PC-9 (cell line): ENCODE results near the gene EPN1. TPM values are rescaled to one million over a fixed set of nuclear protein-coding genes. Genes with fewer than 3 reads are reported as not detected.

Source experiments
- BruUV-seq: library from RNA; stranded (reverse); fragments of 400-500 nt; replicated peaks from 2 replicates; lab custom pipeline; 2021; lab: Mats Ljungman, UMichigan
- CTCF ChIA-PET: fragments of 300-600 bp; sonication (Branson Sonifier 250); formaldehyde crosslinking; loops from one replicate; lab custom pipeline; 2022; ENCODE audit warnings: antibody characterized with exemption; lab: Charles Lee
- POLR2A ChIA-PET: fragments of 300-600 bp; sonication (Branson Sonifier 250); formaldehyde crosslinking; loops from one replicate; lab custom pipeline; 2022; ENCODE audit warnings: antibody characterized with exemption; ENCODE audit not compliant: unreplicated experiment; lab: Charles Lee
- DNase-seq, 2 experiments: peaks; one replicate each; pipeline versions ENCODE4 v3.0.0 to v3.0.0-alpha.2; 2015 to 2022; ENCODE audit warnings: mixed read lengths in 1 of 2
- H2AFZ ChIP-seq: fragments of 200-600 bp; sonication (generic); 2 replicates; pipeline ENCODE4 v1.8.1; 2017; ENCODE audit warnings: antibody characterized with exemption
- H3F3A ChIP-seq: fragments of 200-600 bp; sonication (generic); 2 replicates; pipeline ENCODE4 v1.8.1; 2017; ENCODE audit warnings: antibody characterized with exemption, mild to moderate bottlenecking, low read depth; ENCODE audit not compliant: insufficient read depth
- H3K27ac ChIP-seq: fragments of 200-600 bp; sonication (generic); 2 replicates; pipeline ENCODE4 v1.6.1; 2016; ENCODE audit warnings: mixed run types
- H3K27me3 ChIP-seq: fragments of 200-600 bp; sonication (generic); 2 replicates; pipeline ENCODE4 v1.6.1; 2016; ENCODE audit warnings: low read depth, mixed run types; ENCODE audit not compliant: insufficient read depth
- H3K36me3 ChIP-seq: fragments of 200-600 bp; sonication (generic); 2 replicates; pipeline ENCODE4 v1.6.1; 2016; ENCODE audit warnings: low read depth, mixed run types
- H3K4me1 ChIP-seq: fragments of 200-600 bp; sonication (generic); replicated peaks from 2 replicates; pipeline ENCODE4 v1.6.1; 2016; ENCODE audit warnings: mixed run types; ENCODE audit not compliant: insufficient read depth
- H3K4me2 ChIP-seq: fragments of 200-600 bp; sonication (generic); 2 replicates; pipeline ENCODE4 v1.6.1; 2017; ENCODE audit warnings: mixed run types
- H3K4me3 ChIP-seq: fragments of 200-600 bp; sonication (generic); 2 replicates; pipeline ENCODE4 v1.6.1; 2016; ENCODE audit warnings: mixed run types
- H3K79me2 ChIP-seq: fragments of 200-600 bp; sonication (generic); 2 replicates; pipeline ENCODE4 v1.6.1; 2017; ENCODE audit warnings: low read depth, mixed run types
- H3K9me2 ChIP-seq: fragments of 200-600 bp; sonication (generic); 2 replicates; pipeline ENCODE4 v1.8.1; 2017; ENCODE audit warnings: mild to moderate bottlenecking; ENCODE audit not compliant: insufficient read depth
- H3K9me3 ChIP-seq: fragments of 200-600 bp; sonication (generic); 2 replicates; pipeline ENCODE4 v1.8.1; 2016; ENCODE audit warnings: low read depth; ENCODE audit not compliant: insufficient read depth
- H4K20me1 ChIP-seq: fragments of 200-600 bp; sonication (generic); 2 replicates; pipeline ENCODE4 v1.8.1; 2017; ENCODE audit not compliant: insufficient read depth
- EZH2 ChIP-seq: fragments of 200-600 bp; sonication (generic); IDR thresholded peaks from 2 replicates; pipeline ENCODE4 v1.8.0; 2017; ENCODE audit warnings: antibody characterized with exemption, low read depth
- intact Hi-C: fragments of 100-400 bp; cut with micrococcal nuclease; formaldehyde crosslinking; loops from one replicate; pipeline ENCODE4 v1.10.0; 2022; ENCODE audit not compliant: unreplicated experiment
- total RNA-seq: library from RNA; stranded (reverse); gene quantifications from 2 replicates; pipeline ENCODE4 v1.2.3, GENCODE V29; 2021
- TF ChIP-seq, protein P1 (sequence below): fragments of 200-600 bp; sonication (generic); conservative IDR thresholded peaks from 2 replicates; pipeline ENCODE4 v1.6.1; 2017; ENCODE audit warnings: mixed run types, antibody characterized with exemption, mild to moderate bottlenecking, moderate library complexity

The EPN1 gene
- total RNA-seq, 1 experiment from 2014 or later: 232 TPM

DNA sequence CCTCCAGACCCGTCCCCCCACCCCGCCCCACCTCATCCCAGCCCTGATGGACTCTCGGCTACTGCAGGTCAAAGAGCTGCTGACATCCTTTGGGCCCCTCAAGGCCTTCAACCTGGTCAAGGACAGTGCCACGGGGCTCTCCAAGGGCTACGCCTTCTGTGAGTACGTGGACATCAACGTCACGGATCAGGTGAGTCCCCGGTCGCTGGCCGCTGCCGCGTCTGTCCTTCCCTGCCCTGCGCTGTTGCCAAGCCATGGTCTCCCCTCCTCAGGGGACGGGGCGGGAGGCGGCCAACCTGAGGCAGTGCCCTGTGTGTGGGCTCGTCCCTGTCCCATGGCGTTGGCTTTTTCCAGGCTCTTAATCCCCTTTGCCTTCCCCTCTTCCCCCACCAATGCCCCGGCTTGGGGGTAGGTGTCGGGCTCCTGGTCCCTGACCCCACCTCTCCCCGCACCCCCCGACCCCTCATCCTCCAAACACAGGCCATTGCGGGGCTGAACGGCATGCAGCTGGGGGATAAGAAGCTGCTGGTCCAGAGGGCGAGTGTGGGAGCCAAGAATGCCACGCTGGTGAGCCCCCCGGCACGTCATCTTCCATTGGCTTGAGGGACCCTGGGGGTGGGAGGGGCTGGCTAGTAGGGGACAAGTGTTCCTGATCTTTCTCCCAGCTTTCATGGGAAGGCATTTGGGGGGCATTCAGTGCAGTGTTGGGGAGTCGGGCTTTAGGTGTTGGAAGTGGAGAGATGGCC is 6.2 kb upstream of the EPN1 start:
- no peak for DNase-seq
- ChIA-PET POLR2A (no interaction called here), CTCF (interaction anchor here (1.3 kb wide), 1 partner anchor 14 kb away, joined by 8 read pairs; the partner anchor contains the start of gene U2AF2)
- intact Hi-C loops: no loop called here
- no peak for TF ChIP-seq EZH2
- Histone ChIP-seq H3K4me2 (no peak overlapping the region), H4K20me1 (peaks cover 93% of the 10 kb centered on the region), H3K79me2 (peaks cover 97% of the 10 kb centered on the region), H3K27me3 (no peaks in the 10 kb centered on the region), H3K4me3 (no peak overlapping the region), H3K36me3 (peaks cover 48% of the 10 kb centered on the region), H3F3A (peaks cover 89% of the 10 kb centered on the region), H2AFZ (no peak overlapping the region), H3K4me1 (peaks cover 56% of the 10 kb centered on the region), H3K27ac (no peak overlapping the region), H3K9me3 (no peaks in the 10 kb centered on the region), H3K9me2 (no peaks in the 10 kb centered on the region)
- BruUV-seq: no TSS peak

DNA sequence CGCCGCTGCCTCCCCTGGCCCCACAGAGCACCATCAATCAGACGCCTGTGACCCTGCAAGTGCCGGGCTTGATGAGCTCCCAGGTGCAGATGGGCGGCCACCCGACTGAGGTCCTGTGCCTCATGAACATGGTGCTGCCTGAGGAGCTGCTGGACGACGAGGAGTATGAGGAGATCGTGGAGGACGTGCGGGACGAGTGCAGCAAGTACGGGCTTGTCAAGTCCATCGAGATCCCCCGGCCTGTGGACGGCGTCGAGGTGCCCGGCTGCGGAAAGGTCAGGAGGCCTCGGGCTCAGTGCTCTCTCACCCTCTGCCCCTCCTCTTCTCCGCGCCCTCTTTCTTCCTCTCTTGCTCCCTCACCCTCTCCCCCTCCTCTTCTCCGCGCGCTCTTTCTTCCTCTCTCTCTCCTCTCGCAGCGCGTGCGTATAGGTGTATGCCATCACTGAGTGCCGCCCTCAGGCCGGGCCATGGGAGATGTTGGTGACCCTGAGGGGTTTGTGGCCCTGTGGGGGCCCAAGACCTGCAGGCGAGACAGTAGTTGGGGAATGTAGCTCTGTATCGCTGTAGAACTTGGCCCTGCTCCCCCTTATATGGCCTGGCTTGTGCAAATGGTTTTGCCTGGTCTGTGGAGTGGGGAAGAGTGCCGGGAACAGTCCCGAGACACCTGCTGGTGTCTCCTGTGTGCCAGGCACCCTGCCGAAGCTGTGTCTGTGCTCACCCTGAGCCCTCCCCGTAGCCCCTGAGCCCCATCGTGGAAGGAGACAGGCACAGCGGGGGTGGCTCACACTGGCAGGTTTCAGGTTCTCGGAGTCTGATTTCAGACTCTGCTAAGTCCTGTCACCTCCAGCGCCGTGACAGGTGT is 5.4 kb upstream of the EPN1 start:
- POLR2A ChIA-PET: no interaction called here
- Histone ChIP-seq H3K36me3 (peaks cover 42% of the 10 kb centered on the region), H4K20me1 (peaks cover 86% of the 10 kb centered on the region)

DNA sequence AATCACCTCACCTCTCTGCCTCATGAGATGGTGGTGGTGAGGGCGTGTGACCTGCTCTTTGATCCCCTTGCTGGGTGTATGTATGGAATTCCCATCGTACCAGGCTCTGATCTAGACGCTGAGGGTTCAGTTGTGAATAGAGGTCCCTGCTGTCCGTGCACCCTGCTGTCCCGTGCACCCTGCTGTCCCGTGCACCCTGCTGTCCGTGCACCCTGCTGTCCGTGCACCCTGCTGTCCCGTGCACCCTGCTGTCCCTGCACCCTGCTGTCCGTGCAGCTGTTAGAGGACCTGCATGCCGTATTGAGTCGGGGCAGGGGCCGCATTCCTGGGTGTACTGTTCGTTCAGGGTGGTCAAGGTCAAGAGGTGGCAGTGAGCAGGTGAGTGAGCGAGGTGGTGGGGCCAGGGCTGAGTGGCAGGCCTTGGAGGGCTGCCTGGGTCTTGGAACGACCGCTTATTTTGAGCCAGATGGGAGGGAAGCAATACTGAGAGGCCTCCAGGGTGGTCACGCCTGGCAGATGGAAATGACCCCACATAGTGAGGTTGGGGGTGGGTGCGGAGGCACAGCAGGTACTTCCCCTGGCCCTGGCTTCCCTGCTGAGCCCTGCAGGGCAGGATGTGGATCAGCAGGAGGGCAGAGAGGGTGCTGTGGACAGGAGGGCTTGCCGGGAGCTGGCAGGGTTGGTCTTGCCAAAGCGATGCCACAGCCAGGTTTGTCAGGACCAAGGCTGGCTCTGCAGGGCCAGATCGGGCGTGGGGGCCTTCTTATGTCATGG is 4.6 kb upstream of the EPN1 start:
- peaks cover 61% of the 10 kb centered on the region for H3K4me1 ChIP-seq
- CTCF ChIA-PET: no interaction called here
- H4K20me1 ChIP-seq: peaks cover 82% of the 10 kb centered on the region
- H3F3A ChIP-seq: peaks cover 85% of the 10 kb centered on the region
- peaks cover 85% of the 10 kb centered on the region for H3K79me2 ChIP-seq
- H3K36me3 ChIP-seq: peaks cover 42% of the 10 kb centered on the region
- DNase-seq: peak in 1 of 2 experiments; percentile 66
- BruUV-seq: no TSS peak
- no peak overlapping the region for H3K4me3 ChIP-seq
- H2AFZ ChIP-seq: no peak overlapping the region
- H3K27me3 ChIP-seq: no peaks in the 10 kb centered on the region
- intact Hi-C loops: no loop called here
- TF ChIP-seq, protein P1, sequence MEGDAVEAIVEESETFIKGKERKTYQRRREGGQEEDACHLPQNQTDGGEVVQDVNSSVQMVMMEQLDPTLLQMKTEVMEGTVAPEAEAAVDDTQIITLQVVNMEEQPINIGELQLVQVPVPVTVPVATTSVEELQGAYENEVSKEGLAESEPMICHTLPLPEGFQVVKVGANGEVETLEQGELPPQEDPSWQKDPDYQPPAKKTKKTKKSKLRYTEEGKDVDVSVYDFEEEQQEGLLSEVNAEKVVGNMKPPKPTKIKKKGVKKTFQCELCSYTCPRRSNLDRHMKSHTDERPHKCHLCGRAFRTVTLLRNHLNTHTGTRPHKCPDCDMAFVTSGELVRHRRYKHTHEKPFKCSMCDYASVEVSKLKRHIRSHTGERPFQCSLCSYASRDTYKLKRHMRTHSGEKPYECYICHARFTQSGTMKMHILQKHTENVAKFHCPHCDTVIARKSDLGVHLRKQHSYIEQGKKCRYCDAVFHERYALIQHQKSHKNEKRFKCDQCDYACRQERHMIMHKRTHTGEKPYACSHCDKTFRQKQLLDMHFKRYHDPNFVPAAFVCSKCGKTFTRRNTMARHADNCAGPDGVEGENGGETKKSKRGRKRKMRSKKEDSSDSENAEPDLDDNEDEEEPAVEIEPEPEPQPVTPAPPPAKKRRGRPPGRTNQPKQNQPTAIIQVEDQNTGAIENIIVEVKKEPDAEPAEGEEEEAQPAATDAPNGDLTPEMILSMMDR: no peak
- TF ChIP-seq EZH2: no peak
- no peaks in the 10 kb centered on the region for H3K9me3 ChIP-seq
- H3K9me2 ChIP-seq: no peaks in the 10 kb centered on the region
- H3K4me2 ChIP-seq: peak overlapping the region; percentile 15; the same call in 1 of the 2 replicates
- H3K27ac ChIP-seq: no peak overlapping the region
- POLR2A ChIA-PET: no interaction called here

More for the DNA sequence above, 5.4 kb upstream of the EPN1 start:
- Histone ChIP-seq H3K27me3 (no peaks in the 10 kb centered on the region), H3K27ac (no peak overlapping the region), H3F3A (peaks cover 86% of the 10 kb centered on the region), H3K79me2 (peaks cover 89% of the 10 kb centered on the region), H3K4me2 (no peak overlapping the region), H3K4me1 (peaks cover 61% of the 10 kb centered on the region), H3K4me3 (no peak overlapping the region), H2AFZ (no peak overlapping the region), H3K9me2 (no peaks in the 10 kb centered on the region), H3K9me3 (no peaks in the 10 kb centered on the region)
- TF ChIP-seq EZH2: no peak
- TF ChIP-seq, protein P1: no peak
- CTCF ChIA-PET: no interaction called here
- no TSS peak for BruUV-seq
- no peak for DNase-seq
- intact Hi-C loops: no loop called here
